H1 (cell line): ENCODE results near the gene CLTCL1. TPM values are rescaled to one million over a fixed set of nuclear protein-coding genes. Genes with fewer than 3 reads are reported as not detected.

Source experiments
- CTCF ChIA-PET: fragments of 300-600 bp; sonication (Branson Sonifier 250); formaldehyde crosslinking; loops from one replicate; lab custom pipeline; 2021; ENCODE audit not compliant: partially characterized antibody; lab: Charles Lee
- POLR2A ChIA-PET: fragments of 300-600 bp; sonication (Branson Sonifier 250); formaldehyde crosslinking; loops from one replicate; lab custom pipeline; 2021; ENCODE audit warnings: inconsistent platforms; ENCODE audit not compliant: partially characterized antibody; lab: Charles Lee
- DNase-seq, 2 experiments: peaks; one replicate each; pipeline versions ENCODE4 v3.0.0 to v3.0.0-alpha.2; 2010 to 2022; ENCODE audit warnings: low spot score in 2 of 2, low read depth in 1 of 2, mixed read lengths in 1 of 2
- FAIRE-seq: peaks from 2 replicates; lab custom pipeline; 2011; peaks lifted over from hg19 to GRCh38; lab: Jason Lieb, UNC
- H2AFZ ChIP-seq: 2 replicates; pipeline ENCODE4 v1.8.1; 2012; ENCODE audit warnings: low read length, inconsistent platforms
- H2AK5ac ChIP-seq: 2 replicates; pipeline ENCODE4 v1.6.1; 2013; ENCODE audit warnings: low read depth, low read length
- H2BK120ac ChIP-seq: replicated peaks from 2 replicates; pipeline ENCODE3; 2013; ENCODE audit warnings: low read depth, low read length, inconsistent platforms
- H2BK12ac ChIP-seq: 2 replicates; pipeline ENCODE4 v1.6.1; 2013; ENCODE audit warnings: low read depth, low read length
- H2BK15ac ChIP-seq: 2 replicates; pipeline ENCODE4 v1.6.1; 2013; ENCODE audit warnings: low read length
- H2BK20ac ChIP-seq: 2 replicates; pipeline ENCODE4 v1.6.1; 2013; ENCODE audit warnings: low read length
- H2BK5ac ChIP-seq: 2 replicates; pipeline ENCODE4 v1.6.1; 2013; ENCODE audit warnings: low read depth, low read length
- H3K14ac ChIP-seq: 2 replicates; pipeline ENCODE4 v1.6.1; 2013; ENCODE audit warnings: inconsistent platforms; ENCODE audit not compliant: insufficient read length
- H3K18ac ChIP-seq: 2 replicates; pipeline ENCODE4 v1.6.1; 2013; ENCODE audit warnings: low read length; ENCODE audit errors: extremely low read depth
- H3K23ac ChIP-seq: 2 replicates; pipeline ENCODE4 v1.6.1; 2013; ENCODE audit warnings: inconsistent platforms; ENCODE audit not compliant: insufficient read length
- H3K23me2 ChIP-seq: 2 replicates; pipeline ENCODE4 v1.6.1; 2013; ENCODE audit warnings: low read depth, low read length
- H3K27ac ChIP-seq: 2 replicates; pipeline ENCODE4 v1.6.1; 2011; ENCODE audit warnings: low read depth, low read length, inconsistent platforms
- H3K27me3 ChIP-seq, 4 experiments: replicated peaks in 1 of 4; 1 replicate in 1 of 4; 2 replicates in 3 of 4; pipeline versions ENCODE4 v1.6.1 to v1.8.1; 2011 to 2013; ENCODE audit warnings: low read length in 3 of 4, mild to moderate bottlenecking in 3 of 4, inconsistent platforms in 2 of 4, mixed read lengths in 2 of 4, moderate library complexity in 1 of 4; ENCODE audit not compliant: control insufficient read depth in 3 of 4, insufficient read depth in 3 of 4; ENCODE audit errors: extremely low read depth in 1 of 4
- H3K36me3 ChIP-seq, 4 experiments: 2 replicates each; pipeline versions ENCODE4 v1.6.1 to v1.8.1; 2011 to 2013; ENCODE audit warnings: mild to moderate bottlenecking in 4 of 4, low read length in 3 of 4, moderate library complexity in 2 of 4, control low read depth in 1 of 4, inconsistent platforms in 1 of 4; ENCODE audit not compliant: insufficient read depth in 4 of 4, control insufficient read depth in 2 of 4
- H3K4ac ChIP-seq: replicated peaks from 2 replicates; pipeline ENCODE3; 2013; ENCODE audit warnings: low read length, low read depth, mixed read lengths, inconsistent platforms; ENCODE audit not compliant: insufficient read length
- H3K4me1 ChIP-seq, 4 experiments: replicated peaks in 1 of 4; 1 replicate in 1 of 4; 2 replicates in 3 of 4; pipeline versions ENCODE4 v1.6.1 to v1.8.1; 2011 to 2013; ENCODE audit warnings: low read length in 3 of 4, inconsistent platforms in 2 of 4, mixed read lengths in 1 of 4; ENCODE audit not compliant: insufficient read depth in 4 of 4, control insufficient read depth in 3 of 4
- H3K4me2 ChIP-seq, 2 experiments: 2 replicates each; pipeline versions ENCODE4 v1.6.1 to v1.8.1; 2011 to 2013; ENCODE audit warnings: low read depth in 2 of 2, low read length in 2 of 2, control low read depth in 1 of 2, inconsistent platforms in 1 of 2, mild to moderate bottlenecking in 1 of 2; ENCODE audit not compliant: insufficient read depth in 1 of 2
- H3K4me3 ChIP-seq, 4 experiments: fragments of 200-600, 300-600 bp in 1 of 4; sonication (generic), shearing (Covaris generic), sonication (Bioruptor Twin) in 1 of 4; 2 replicates each; pipeline versions ENCODE4 v1.5.1 to v1.8.1; 2011 to 2016; ENCODE audit warnings: low read length in 4 of 4, low read depth in 3 of 4, control low read depth in 2 of 4, inconsistent platforms in 2 of 4, mild to moderate bottlenecking in 2 of 4, mixed read lengths in 1 of 4, moderate library complexity in 1 of 4; ENCODE audit not compliant: insufficient read depth in 2 of 4; ENCODE audit errors: extremely low read depth in 1 of 4
- H3K56ac ChIP-seq: replicated peaks from 2 replicates; pipeline ENCODE3; 2013; ENCODE audit warnings: low read depth, mild to moderate bottlenecking, mixed read lengths, low read length, inconsistent platforms; ENCODE audit not compliant: insufficient read length
- H3K79me1 ChIP-seq: 2 replicates; pipeline ENCODE4 v1.6.1; 2013; ENCODE audit warnings: low read depth, low read length, control low read depth
- H3K79me2 ChIP-seq, 2 experiments: 2 replicates each; pipeline versions ENCODE4 v1.6.1 to v1.8.1; 2012 to 2013; ENCODE audit warnings: low read length in 2 of 2, mild to moderate bottlenecking in 2 of 2, inconsistent platforms in 1 of 2; ENCODE audit not compliant: insufficient read depth in 2 of 2, control insufficient read depth in 1 of 2
- H3K9ac ChIP-seq, 4 experiments: replicated peaks in 1 of 4; 1 replicate in 1 of 4; 2 replicates in 3 of 4; pipeline versions ENCODE4 v1.6.1 to v1.8.1; 2011 to 2013; ENCODE audit warnings: low read depth in 3 of 4, low read length in 3 of 4, control low read depth in 2 of 4, mild to moderate bottlenecking in 2 of 4, moderate library complexity in 2 of 4, inconsistent platforms in 1 of 4; ENCODE audit errors: extremely low read depth in 1 of 4
- H3K9me3 ChIP-seq, 2 experiments: 2 replicates each; pipeline versions ENCODE4 v1.6.1 to v1.8.1; 2012 to 2013; ENCODE audit warnings: mild to moderate bottlenecking in 2 of 2, moderate library complexity in 2 of 2, control low read depth in 1 of 2, inconsistent platforms in 1 of 2, low read depth in 1 of 2, low read length in 1 of 2, mixed read lengths in 1 of 2; ENCODE audit not compliant: insufficient read depth in 2 of 2
- H4K20me1 ChIP-seq, 2 experiments: replicated peaks in 1 of 2; 2 replicates each; pipeline versions ENCODE3 to v1.8.1; 2011 to 2013; ENCODE audit warnings: inconsistent platforms in 2 of 2, low read length in 2 of 2, mild to moderate bottlenecking in 1 of 2; ENCODE audit not compliant: insufficient read depth in 2 of 2, control insufficient read depth in 1 of 2
- H4K5ac ChIP-seq: 2 replicates; pipeline ENCODE4 v1.6.1; 2013; ENCODE audit warnings: low read length, low read depth, mixed read lengths, inconsistent platforms; ENCODE audit not compliant: insufficient read length
- H4K8ac ChIP-seq: 2 replicates; pipeline ENCODE4 v1.8.0; 2013; ENCODE audit warnings: mild to moderate bottlenecking, moderate library complexity, low read length, inconsistent platforms; ENCODE audit not compliant: insufficient read depth; ENCODE audit errors: extremely low read depth
- H4K91ac ChIP-seq: replicated peaks from 2 replicates; pipeline ENCODE3; 2013; ENCODE audit warnings: low read length, mixed read lengths, inconsistent platforms; ENCODE audit not compliant: insufficient read length
- ASH2L ChIP-seq: fragments of 200-600, 300-600 bp; sonication (generic); IDR thresholded peaks from one replicate; pipeline ENCODE4 v1.7.1; 2017; ENCODE audit warnings: low read length
- BACH1 ChIP-seq: IDR thresholded peaks from 2 replicates; pipeline ENCODE4 v1.6.1; 2012; ENCODE audit warnings: low read length, improper control_type of control experiment
- CBX5 ChIP-seq: fragments of 300-800, 300-1000 bp; sonication (generic); IDR thresholded peaks from 2 replicates; pipeline ENCODE4 v1.7.1; 2016; ENCODE audit warnings: antibody characterized with exemption, low read length, low read depth
- HDAC6 ChIP-seq: IDR thresholded peaks from one replicate; pipeline ENCODE4 v1.7.1; 2012; ENCODE audit warnings: low read depth, mild to moderate bottlenecking, inconsistent platforms, low read length, moderate library complexity
- KDM4A ChIP-seq: IDR thresholded peaks from one replicate; pipeline ENCODE4 v1.7.1; 2012; ENCODE audit warnings: low read depth, mild to moderate bottlenecking, moderate library complexity, low read length, inconsistent platforms; ENCODE audit not compliant: severe bottlenecking
- NRF1 ChIP-seq: IDR thresholded peaks from 2 replicates; pipeline ENCODE4 v1.6.1; 2011; ENCODE audit warnings: mild to moderate bottlenecking, low read depth, low read length, improper control_type of control experiment
- RAD21 ChIP-seq, 2 experiments: IDR thresholded peaks in 1 of 2; conservative IDR thresholded peaks in 1 of 2; 2 replicates each; pipeline ENCODE4 v1.6.1; 2011; ENCODE audit warnings: low read depth in 2 of 2, low read length in 2 of 2, improper control_type of control experiment in 1 of 2, inconsistent platforms in 1 of 2, mild to moderate bottlenecking in 1 of 2, moderate library complexity in 1 of 2
- RFX5 ChIP-seq: IDR thresholded peaks from 2 replicates; pipeline ENCODE4 v1.6.1; 2011; ENCODE audit warnings: low read depth, low read length, improper control_type of control experiment, borderline replicate concordance
- SIN3A ChIP-seq, 2 experiments: IDR thresholded peaks in 1 of 2; conservative IDR thresholded peaks in 1 of 2; 2 replicates each; pipeline ENCODE4 v1.6.1; 2011 to 2012; ENCODE audit warnings: low read length in 2 of 2, improper control_type of control experiment in 1 of 2, low read depth in 1 of 2, mild to moderate bottlenecking in 1 of 2
- SIRT6 ChIP-seq: IDR thresholded peaks from one replicate; pipeline ENCODE4 v1.7.1; 2012; ENCODE audit warnings: low read length, inconsistent platforms
- SIX5 ChIP-seq: IDR thresholded peaks from 2 replicates; pipeline ENCODE4 v1.6.1; 2011; ENCODE audit warnings: mild to moderate bottlenecking, low read depth, low read length
- SUZ12 ChIP-seq: fragments of 200-600 bp; sonication (generic); IDR thresholded peaks from 2 replicates; pipeline ENCODE4 v1.6.1; 2012; ENCODE audit warnings: mild to moderate bottlenecking, inconsistent platforms, low read length, moderate library complexity, mixed read lengths
- WGBS, 2 experiments: shearing (Covaris generic) in 1 of 2; methylation state at CpG; one replicate each; pipeline versions ENCODE4 v1.1.6 to v1.1.7; 2013 to 2015; ENCODE audit warnings: low lambda C conversion rate in 2 of 2, mixed read lengths in 2 of 2, inconsistent platforms in 1 of 2, low coverage in 1 of 2, missing lambda C conversion rate in 1 of 2; ENCODE audit not compliant: insufficient replicate concordance in 2 of 2, insufficient coverage in 1 of 2, insufficient read length in 1 of 2; ENCODE audit errors: extremely low coverage in 1 of 2, missing lambda C conversion rate in 1 of 2; 5-methylcytosine and 5-hydroxymethylcytosine counted together
- polyA plus RNA-seq, 7 experiments: library from polyadenylated mRNA; depleted of rRNA in 3 of 7; stranded (reverse) in 5 of 7; unstranded in 2 of 7; fragments of >200 nt in 5 of 7; fragments of 200-250 nt in 2 of 7; gene quantifications; 1 replicate in 5 of 7; 2 replicates in 1 of 7; 4 replicates in 1 of 7; pipeline versions ENCODE4 v1.2.1 to v1.2.3, GENCODE V29; 2011 to 2013; ENCODE audit warnings: missing spikeins in 2 of 7, mixed read lengths in 2 of 7
- total RNA-seq: library from RNA; stranded (reverse); fragmentation: NEBNext Ultra II Directional; extraction: Animal tissue kit (Norgen Biotek cat#: 25700); gene quantifications from 2 replicates; pipeline ENCODE4 v1.2.1, GENCODE V29; 2021
- TF ChIP-seq, protein P1 (sequence below): IDR thresholded peaks from 2 replicates; pipeline ENCODE4 v1.6.1; 2011; ENCODE audit warnings: low read length, improper control_type of control experiment

CLTCL1 gene
- total and polyA plus RNA-seq, 2 of the 8 experiments (the other 6 are each of a cell fraction or from before 2014, with no cell fraction given): 12.4 to 17.0 TPM

DNA sequence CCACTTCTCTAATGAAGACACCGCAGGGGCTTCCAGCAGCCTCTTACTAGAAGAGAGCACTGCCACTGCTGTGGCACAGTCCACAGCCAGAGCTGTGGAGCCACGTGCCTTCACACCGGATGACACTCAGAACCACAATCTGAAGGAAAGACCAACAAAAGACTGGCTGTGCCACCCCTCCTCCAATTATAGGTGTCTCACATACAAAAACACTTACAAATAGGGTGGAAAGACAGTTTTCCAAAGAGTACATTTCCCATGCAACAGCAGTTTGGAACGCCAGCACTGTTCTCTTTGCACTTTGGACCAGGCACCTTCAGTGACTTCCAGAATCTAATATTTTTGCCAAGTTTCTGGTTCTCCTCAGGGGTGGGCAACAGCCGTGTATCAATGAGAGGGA lies 74.9 kb downstream of the CLTCL1 start:
- Histone ChIP-seq H3K4me3 (no peak overlapping the region), H3K9me3 (no peaks in the 10 kb centered on the region), H3K4me2 (no peak overlapping the region), H3K79me2 (no peaks in the 10 kb centered on the region), H3K36me3 (peaks cover 0 to 16% (median 2%) of the 10 kb centered on the region in 4 experiments; a peak in 2 of 8 replicates), H2BK12ac (0 out of 2 replicates have a peak overlapping the region, but pooled peaks have one; percentile 22), H3K18ac (no peak overlapping the region), H3K23me2 (no peaks in the 10 kb centered on the region), H3K4ac (no peak overlapping the region), H2BK15ac (no peak overlapping the region), H2BK20ac (peak overlapping the region; percentile 27; the same call in 1 of the 2 replicates), H2BK5ac (no peak overlapping the region), H3K9ac (no peak overlapping the region), H3K4me1 (peaks cover 5 to 24% (median 16%) of the 10 kb centered on the region in 4 experiments; a peak in 6 of 7 replicates), H3K14ac (no peak overlapping the region), H3K79me1 (no peaks in the 10 kb centered on the region), H3K56ac (no peak overlapping the region), H3K23ac (no peak overlapping the region), H2AK5ac (no peak overlapping the region), H2BK120ac (no peak overlapping the region), H4K8ac (no peak overlapping the region), H4K20me1 (no peaks in the 10 kb centered on the region), H3K27ac (no peak overlapping the region), H3K27me3 (no peaks in the 10 kb centered on the region), H4K5ac (no peak overlapping the region), H4K91ac (no peak overlapping the region), H2AFZ (no peak overlapping the region)
- 93% methylated on average over 5 of the region's 5 CpGs; no CpG with 5 or more reads in 1 of the 2 experiments for WGBS, 2 experiments
- ChIA-PET POLR2A (no interaction called here), CTCF (interaction anchor here (1.7 kb wide), 1 partner anchor 37 kb away, joined by 4 read pairs; no protein-coding TSS in a partner anchor)
- FAIRE-seq: no peak
- DNase-seq: no peak
- TF ChIP-seq RAD21 (IDR thresholded peaks at IDR 0.05 in 1 of 2, conservative IDR thresholded peaks at IDR 0.05 in 1 of 2; ENCODE audit: low read depth in 2 of 2, low read length in 2 of 2): no peak
- TF ChIP-seq SIN3A (conservative IDR thresholded peaks at IDR 0.05 in 1 of 2, IDR thresholded peaks at IDR 0.05 in 1 of 2; ENCODE audit: low read depth in 1 of 2, low read length in 2 of 2): no peak
- no peak for TF ChIP-seq RFX5
- TF ChIP-seq, protein P1, sequence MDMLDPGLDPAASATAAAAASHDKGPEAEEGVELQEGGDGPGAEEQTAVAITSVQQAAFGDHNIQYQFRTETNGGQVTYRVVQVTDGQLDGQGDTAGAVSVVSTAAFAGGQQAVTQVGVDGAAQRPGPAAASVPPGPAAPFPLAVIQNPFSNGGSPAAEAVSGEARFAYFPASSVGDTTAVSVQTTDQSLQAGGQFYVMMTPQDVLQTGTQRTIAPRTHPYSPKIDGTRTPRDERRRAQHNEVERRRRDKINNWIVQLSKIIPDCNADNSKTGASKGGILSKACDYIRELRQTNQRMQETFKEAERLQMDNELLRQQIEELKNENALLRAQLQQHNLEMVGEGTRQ: no peak
- no peak for TF ChIP-seq HDAC6
- no peak for TF ChIP-seq SIX5
- TF ChIP-seq SIRT6: no peak
- TF ChIP-seq NRF1: no peak
- TF ChIP-seq KDM4A: no peak
- no peak for TF ChIP-seq SUZ12
- no peak for TF ChIP-seq ASH2L
- no peak for TF ChIP-seq CBX5
- no peak for TF ChIP-seq BACH1
